B cell (primary cell): ENCODE results near the gene ZNF771. TPM values are rescaled to one million over a fixed set of nuclear protein-coding genes. Genes with fewer than 3 reads are reported as not detected.

Experiments
- ATAC-seq: fragments of 200-7000 bp; cut with Tn5 transposase; one replicate; pipeline ENCODE4 v1.10.0; 2021; ENCODE audit warnings: low read depth, mild to moderate bottlenecking, moderate number of reproducible peaks, moderate library complexity
- CTCF ChIA-PET: fragments of 350-600 bp; sonication (Branson Sonifier 250); formaldehyde crosslinking; loops from one replicate; lab custom pipeline; 2021; ENCODE audit warnings: antibody characterized with exemption, inconsistent platforms; lab: Charles Lee
- POLR2A ChIA-PET: fragments of 350-600 bp; sonication (Branson Sonifier 250); formaldehyde crosslinking; loops from one replicate; lab custom pipeline; 2021; ENCODE audit warnings: antibody characterized with exemption; lab: Charles Lee
- DNase-seq: peaks from one replicate; pipeline ENCODE4 v3.0.0; 2013
- H2AFZ ChIP-seq: 2 replicates; pipeline ENCODE4 v1.6.1; 2012; ENCODE audit warnings: mild to moderate bottlenecking, low read depth, low read length; ENCODE audit not compliant: insufficient read depth, poor library complexity, severe bottlenecking
- H3K27ac ChIP-seq, 2 donors: 1 replicate in 1 of 2; 2 replicates in 1 of 2; pipeline ENCODE4 v1.5.1; 2012 to 2013; ENCODE audit warnings: low read length in 2 of 2, mild to moderate bottlenecking in 2 of 2, moderate library complexity in 1 of 2
- H3K27me3 ChIP-seq, 4 experiments: fragments of 200-600 bp in 1 of 4; sonication (generic) in 1 of 4; replicated peaks in 1 of 4; 1 replicate in 2 of 4; 2 replicates in 2 of 4; pipeline versions ENCODE4 v1.6.1 to v1.7.0; 2013 to 2016; ENCODE audit warnings: low read length in 3 of 4, mild to moderate bottlenecking in 2 of 4, mixed read lengths in 1 of 4, moderate library complexity in 1 of 4; ENCODE audit not compliant: insufficient read depth in 4 of 4, control insufficient read depth in 3 of 4; ENCODE audit errors: control extremely low read depth in 1 of 4
- H3K36me3 ChIP-seq, 2 experiments: replicated peaks in 1 of 2; 1 replicate in 1 of 2; 2 replicates in 1 of 2; pipeline versions ENCODE4 v1.6.1 to v1.7.1; 2013; ENCODE audit warnings: low read length in 1 of 2; ENCODE audit not compliant: insufficient read depth in 2 of 2, control insufficient read depth in 1 of 2; ENCODE audit errors: control extremely low read depth in 1 of 2, extremely low read depth in 1 of 2
- H3K4me1 ChIP-seq, 2 donors: fragments of 200-600 bp in 1 of 2; sonication (generic) in 1 of 2; 1 replicate in 1 of 2; 2 replicates in 1 of 2; pipeline versions ENCODE4 v1.5.1 to v1.6.1; 2013 to 2017; ENCODE audit warnings: low read length in 2 of 2; ENCODE audit not compliant: control insufficient read depth in 2 of 2, insufficient read depth in 2 of 2
- H3K4me2 ChIP-seq: replicated peaks from 2 replicates; pipeline ENCODE3; 2012; ENCODE audit warnings: mild to moderate bottlenecking, low read depth, low read length; ENCODE audit not compliant: poor library complexity, severe bottlenecking
- H3K4me3 ChIP-seq, 5 experiments: fragments of 200-600 bp in 1 of 5; sonication (generic) in 1 of 5; 1 replicate in 3 of 5; 2 replicates in 2 of 5; pipeline versions ENCODE4 v1.5.1 to v1.7.0; 2011 to 2016; ENCODE audit warnings: low read length in 4 of 5, mild to moderate bottlenecking in 4 of 5, low read depth in 2 of 5, control low read depth in 1 of 5, moderate library complexity in 1 of 5; ENCODE audit not compliant: insufficient read depth in 1 of 5; ENCODE audit errors: control extremely low read depth in 1 of 5, extremely low read depth in 1 of 5
- H3K79me2 ChIP-seq: fragments of 200-600 bp; sonication (generic); one replicate; pipeline ENCODE4 v1.6.0; 2016; ENCODE audit warnings: low read length; ENCODE audit not compliant: control insufficient read depth, insufficient read depth
- H3K9ac ChIP-seq: fragments of 200-600 bp; sonication (generic); 2 replicates; pipeline ENCODE4 v1.6.1; 2017; ENCODE audit warnings: mild to moderate bottlenecking, low read length, moderate library complexity
- H3K9me3 ChIP-seq, 3 donors: one replicate each; pipeline versions ENCODE4 v1.6.1 to v1.7.1; 2013; ENCODE audit warnings: low read length in 2 of 3; ENCODE audit not compliant: control insufficient read depth in 2 of 3, insufficient read depth in 1 of 3; ENCODE audit errors: control extremely low read depth in 1 of 3
- H4K20me1 ChIP-seq: 2 replicates; pipeline ENCODE4 v1.6.0; 2012; ENCODE audit warnings: mild to moderate bottlenecking, low read length; ENCODE audit not compliant: insufficient read depth, control insufficient read depth, poor library complexity, severe bottlenecking
- H3K27ac Mint-ChIP-seq: one replicate; pipeline ENCODE4 v1.8.0; 2021; ENCODE audit warnings: mixed read lengths
- H3K27me3 Mint-ChIP-seq: one replicate; pipeline ENCODE4 v1.8.0; 2021; ENCODE audit warnings: mixed read lengths
- H3K4me1 Mint-ChIP-seq: one replicate; pipeline ENCODE4 v1.8.0; 2021; ENCODE audit warnings: mixed read lengths
- H3K4me3 Mint-ChIP-seq: one replicate; pipeline ENCODE4 v1.8.0; 2021; ENCODE audit warnings: mixed read lengths
- H3K9me3 Mint-ChIP-seq: one replicate; pipeline ENCODE4 v1.8.0; 2022; ENCODE audit warnings: mixed read lengths; ENCODE audit not compliant: insufficient read depth
- EZH2 ChIP-seq: IDR thresholded peaks from 2 replicates; pipeline ENCODE4 v1.6.1; 2012; ENCODE audit warnings: borderline replicate concordance, low read depth, mild to moderate bottlenecking, moderate library complexity, low read length; ENCODE audit not compliant: insufficient read depth, poor library complexity, severe bottlenecking
- WGBS: methylation state at CpG from one replicate; pipeline ENCODE4 v1.1.5; 2013; ENCODE audit warnings: missing lambda C conversion rate; ENCODE audit not compliant: insufficient coverage; 5-methylcytosine and 5-hydroxymethylcytosine counted together
- intact Hi-C: fragments of 100-400 bp; cut with micrococcal nuclease; formaldehyde crosslinking; loops from one replicate; pipeline ENCODE4 v1.10.0; 2022
- polyA plus RNA-seq: library from polyadenylated mRNA; depleted of rRNA; stranded (reverse); fragments of >200 nt; gene quantifications from 2 replicates; pipeline ENCODE4 v1.2.3, GENCODE V29; 2012
- total RNA-seq, 2 donors: library from RNA; stranded (reverse); fragments of 120-200 nt in 1 of 2; gene quantifications; 1 replicate in 1 of 2; 2 replicates in 1 of 2; pipeline versions ENCODE4 v1.2.3 to v1.2.4, GENCODE V29; 2013 to 2022
- TF ChIP-seq, protein P1 (sequence below): fragments of 200-600 bp; IDR thresholded peaks from one replicate; pipeline ENCODE4 v1.8.0; 2022; ENCODE audit warnings: antibody characterized with exemption, mild to moderate bottlenecking

The ZNF771 gene
- total and polyA plus RNA-seq, 2 donors (not counting 1 experiment from before 2014, with no cell fraction given) = 4.1 to 6.6 TPM

DNA sequence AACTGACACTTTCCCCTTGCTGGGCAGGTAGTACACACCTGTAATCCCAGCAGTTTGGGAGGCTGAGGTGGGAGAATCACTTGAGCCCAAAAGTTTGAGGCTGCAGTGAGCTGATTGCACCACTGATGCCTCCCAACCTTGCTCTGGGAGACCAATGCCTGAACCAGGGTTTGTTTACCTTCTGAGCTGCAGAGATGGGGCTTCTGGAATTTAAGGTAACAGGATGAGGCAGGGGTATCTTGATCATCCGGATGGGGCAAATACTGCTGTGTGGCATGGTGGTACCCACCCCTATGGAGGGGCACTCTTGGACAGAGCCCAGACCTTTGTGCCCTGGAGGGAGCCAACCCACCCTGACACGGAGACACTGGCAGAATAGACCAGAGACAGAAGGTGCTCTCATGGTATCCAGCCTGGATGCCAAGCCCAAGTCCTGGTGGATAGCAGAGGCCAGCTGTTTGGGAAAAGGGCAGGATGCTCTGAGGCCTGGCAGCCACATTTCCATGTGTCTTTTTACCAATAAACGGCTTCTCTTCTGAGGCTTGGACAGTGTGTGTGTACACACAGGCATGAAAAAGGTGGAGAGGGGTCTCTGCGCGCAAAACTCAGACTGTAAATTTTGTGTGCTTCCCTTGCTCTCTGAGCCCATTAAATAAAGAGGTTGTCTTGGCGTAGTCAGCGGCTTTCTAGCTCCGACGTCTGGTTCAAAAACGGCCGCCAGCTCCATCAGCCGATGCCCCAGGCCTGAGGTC lies 7.8 kb upstream of the ZNF771 start:
- H4K20me1 ChIP-seq = peaks cover 25% of the 10 kb centered on the region
- no peaks in the 10 kb centered on the region for H3K27me3 ChIP-seq
- peak overlapping the region; percentile 98 for H3K4me2 ChIP-seq
- peaks cover 30% of the 10 kb centered on the region for H3K79me2 ChIP-seq
- H3K4me1 ChIP-seq = peaks cover 16 to 36% of the 10 kb centered on the region in 2 donors
- H3K9me3 Mint-ChIP-seq = no peaks in the 10 kb centered on the region
- peak overlapping the region in 4 of 5 experiments; percentile 61 to 85 (median 70) for H3K4me3 ChIP-seq
- ChIA-PET CTCF (interaction anchor here (2.2 to 2.5 kb wide), 2 partner anchors 9 to 17 kb away, joined by 5 to 15 read pairs; partner anchors contain the start of genes SEPTIN1 and ZNF771), POLR2A (interaction anchor here (0.6 to 1.3 kb wide), 4 partner anchors 10 to 233 kb away, joined by 4 to 6 read pairs (median 4); no protein-coding TSS in a partner anchor)
- DNase-seq (peak; percentile 12), ATAC-seq (no peak)
- H3K36me3 ChIP-seq = peaks cover 0 to 16% of the 10 kb centered on the region in 2 experiments
- peak overlapping the region; percentile 63 for H3K27ac Mint-ChIP-seq
- peaks cover 4% of the 10 kb centered on the region for H3K27me3 Mint-ChIP-seq
- H2AFZ ChIP-seq = peak overlapping the region; percentile 94
- H3K9ac ChIP-seq = peak overlapping the region; percentile 76
- no peak overlapping the region for H3K27ac ChIP-seq
- TF ChIP-seq, protein P1, sequence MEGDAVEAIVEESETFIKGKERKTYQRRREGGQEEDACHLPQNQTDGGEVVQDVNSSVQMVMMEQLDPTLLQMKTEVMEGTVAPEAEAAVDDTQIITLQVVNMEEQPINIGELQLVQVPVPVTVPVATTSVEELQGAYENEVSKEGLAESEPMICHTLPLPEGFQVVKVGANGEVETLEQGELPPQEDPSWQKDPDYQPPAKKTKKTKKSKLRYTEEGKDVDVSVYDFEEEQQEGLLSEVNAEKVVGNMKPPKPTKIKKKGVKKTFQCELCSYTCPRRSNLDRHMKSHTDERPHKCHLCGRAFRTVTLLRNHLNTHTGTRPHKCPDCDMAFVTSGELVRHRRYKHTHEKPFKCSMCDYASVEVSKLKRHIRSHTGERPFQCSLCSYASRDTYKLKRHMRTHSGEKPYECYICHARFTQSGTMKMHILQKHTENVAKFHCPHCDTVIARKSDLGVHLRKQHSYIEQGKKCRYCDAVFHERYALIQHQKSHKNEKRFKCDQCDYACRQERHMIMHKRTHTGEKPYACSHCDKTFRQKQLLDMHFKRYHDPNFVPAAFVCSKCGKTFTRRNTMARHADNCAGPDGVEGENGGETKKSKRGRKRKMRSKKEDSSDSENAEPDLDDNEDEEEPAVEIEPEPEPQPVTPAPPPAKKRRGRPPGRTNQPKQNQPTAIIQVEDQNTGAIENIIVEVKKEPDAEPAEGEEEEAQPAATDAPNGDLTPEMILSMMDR = no peak
- no peak for TF ChIP-seq EZH2
- H3K4me1 Mint-ChIP-seq = peaks cover 27% of the 10 kb centered on the region
- peak overlapping the region; percentile 90 for H3K4me3 Mint-ChIP-seq
- WGBS = 23% methylated on average over 12 of the region's 12 CpGs
- no peaks in the 10 kb centered on the region for H3K9me3 ChIP-seq
- intact Hi-C loops = loop anchor here (10.0 kb wide), 1 partner anchor 535 kb away; the partner anchor contains the start of gene CDIPT
